HG03025 (cell line): ENCODE results near the gene LRRC3.

Experiments
- ATAC-seq: cut with Tn5 transposase; IDR thresholded peaks from one replicate; pipeline ENCODE4 v1.9.1; 2021; ENCODE audit warnings: mild to moderate bottlenecking, moderate library complexity; ENCODE audit not compliant: unreplicated experiment, low FRiP score

Gene LRRC3

GRCh38 chr21:44423941-44424607 lies 31.2 kb upstream of the LRRC3 start:
- no peak for ATAC-seq

DNA sequence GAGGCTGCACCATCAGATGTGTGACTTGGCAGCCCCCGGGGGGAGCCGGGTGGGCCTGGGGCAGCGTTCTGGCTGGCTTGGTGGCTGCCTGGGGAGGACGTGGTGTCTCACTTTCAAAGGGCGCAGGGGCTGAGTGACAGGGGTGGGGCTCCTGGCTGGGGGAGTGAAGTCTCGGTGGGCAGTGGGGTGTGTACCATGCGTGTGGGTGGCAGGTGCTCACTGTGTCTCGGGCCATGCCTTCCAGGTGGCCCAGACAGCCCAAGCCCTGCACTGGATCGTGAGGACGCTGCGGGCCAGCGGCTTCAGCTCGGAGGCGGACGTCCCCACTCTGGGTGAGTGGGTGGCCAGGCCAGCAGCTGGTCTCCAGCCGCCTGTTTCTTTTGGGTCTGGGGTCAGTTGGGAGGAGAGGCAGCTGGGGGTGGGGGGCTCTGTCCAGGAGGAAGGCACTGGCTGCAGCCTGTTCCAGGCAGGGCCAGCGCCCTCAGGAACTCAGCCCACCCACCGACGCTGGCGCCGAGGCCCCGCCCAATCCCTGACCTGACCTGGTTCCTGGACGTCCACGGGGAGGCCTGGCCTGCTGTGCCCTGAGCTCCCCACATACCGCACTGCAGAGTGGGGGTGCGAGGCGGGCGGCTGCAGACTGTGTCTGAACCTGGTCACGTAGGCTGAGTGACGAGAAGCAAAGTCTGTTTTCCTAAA lies 30.6 kb upstream of the LRRC3 start:
- no peak for ATAC-seq

- no peak for ATAC-seq
Measured at GRCh38 chr21:44425307-44425894, 29.9 kb upstream of the LRRC3 start.

GRCh38 chr21:44425895-44426662 lies 29.2 kb upstream of the LRRC3 start:
- ATAC-seq: no peak

DNA sequence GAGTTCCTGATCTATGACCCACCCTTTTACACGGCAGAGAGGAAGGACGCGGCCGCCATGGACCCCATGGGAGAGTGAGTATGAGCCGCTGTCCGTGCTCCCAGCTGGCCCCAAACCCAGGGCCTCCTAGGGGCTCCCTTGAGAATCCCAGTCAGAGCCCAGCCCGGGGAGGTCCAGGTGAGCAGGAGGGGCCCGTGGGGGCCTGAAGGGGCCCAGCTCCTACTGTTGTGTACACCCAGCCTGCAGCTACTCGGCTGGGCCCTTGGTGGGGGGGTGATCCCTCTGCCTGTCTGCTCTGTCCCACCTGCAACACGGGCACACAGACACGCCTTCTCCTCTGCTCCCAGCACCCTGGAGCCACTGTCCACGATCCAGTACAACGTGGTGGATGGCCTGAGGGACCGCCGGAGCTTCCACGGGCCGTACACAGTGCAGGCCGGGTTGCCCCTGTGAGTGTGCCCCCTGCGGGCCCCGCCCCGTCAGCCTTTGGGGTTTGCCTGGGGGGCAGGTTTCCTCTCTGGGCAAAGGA lies 28.6 kb upstream of the LRRC3 start:
- ATAC-seq: no peak

- ATAC-seq: no peak
Measured at GRCh38 chr21:44427241-44428120, 27.8 kb upstream of the LRRC3 start.

GRCh38 chr21:44428281-44428960 lies 26.9 kb upstream of the LRRC3 start:
- no peak for ATAC-seq

- no peak for ATAC-seq
Measured at GRCh38 chr21:44429894-44430293, 25.4 kb upstream of the LRRC3 start.

GRCh38 chr21:44431300-44431699 lies 24.0 kb upstream of the LRRC3 start:
- no peak for ATAC-seq

DNA sequence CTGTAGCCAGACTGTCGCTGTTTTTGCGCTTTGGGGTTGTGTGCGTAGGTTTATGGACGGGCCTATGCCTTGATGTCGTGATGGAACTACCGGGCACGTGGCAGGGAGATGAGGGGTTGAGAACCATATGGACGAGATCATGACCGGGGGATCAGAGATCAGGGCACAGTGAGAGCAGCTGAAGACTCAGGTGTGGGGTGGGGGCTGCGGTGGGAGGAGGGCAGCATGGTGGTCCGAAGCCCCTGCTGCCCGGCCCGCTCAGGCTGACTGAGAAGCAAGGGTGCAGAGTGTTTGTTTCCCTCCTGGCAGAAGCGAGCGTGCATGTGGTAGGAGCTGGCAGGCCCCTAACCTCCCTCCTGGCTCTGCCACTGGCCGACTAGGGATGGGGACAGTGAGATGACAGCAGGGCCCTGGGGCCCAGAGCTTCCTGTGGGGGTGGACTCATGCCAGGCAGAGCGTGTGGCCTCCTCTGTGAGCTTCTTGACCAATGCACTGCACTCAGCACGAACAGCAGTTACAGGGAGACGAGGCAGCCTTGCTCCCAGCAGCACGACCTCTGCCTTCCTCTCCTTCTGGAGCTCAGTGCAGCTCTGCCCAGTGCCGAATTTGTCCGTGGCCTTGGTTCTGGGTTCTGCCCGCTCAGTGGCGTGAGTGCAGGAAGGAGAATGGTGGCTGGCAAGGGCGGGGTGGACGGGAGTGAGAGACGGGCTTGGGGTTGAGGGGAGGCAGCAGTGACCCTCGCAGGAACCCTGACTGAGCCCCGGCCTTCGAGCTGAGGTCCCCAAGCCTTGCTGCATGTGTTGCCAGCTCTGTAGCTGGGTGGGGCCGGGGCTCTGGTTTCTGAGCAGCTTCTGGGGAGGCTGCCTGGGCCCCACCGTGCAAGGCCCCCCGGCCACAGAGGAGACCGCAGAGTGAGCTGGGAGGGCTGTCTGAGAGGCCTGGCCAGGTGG lies 22.2 kb upstream of the LRRC3 start:
- ATAC-seq: no peak

GRCh38 chr21:44433791-44434567 lies 21.3 kb upstream of the LRRC3 start:
- no peak for ATAC-seq

- no peak for ATAC-seq
Measured at GRCh38 chr21:44434568-44434925, 20.8 kb upstream of the LRRC3 start.

DNA sequence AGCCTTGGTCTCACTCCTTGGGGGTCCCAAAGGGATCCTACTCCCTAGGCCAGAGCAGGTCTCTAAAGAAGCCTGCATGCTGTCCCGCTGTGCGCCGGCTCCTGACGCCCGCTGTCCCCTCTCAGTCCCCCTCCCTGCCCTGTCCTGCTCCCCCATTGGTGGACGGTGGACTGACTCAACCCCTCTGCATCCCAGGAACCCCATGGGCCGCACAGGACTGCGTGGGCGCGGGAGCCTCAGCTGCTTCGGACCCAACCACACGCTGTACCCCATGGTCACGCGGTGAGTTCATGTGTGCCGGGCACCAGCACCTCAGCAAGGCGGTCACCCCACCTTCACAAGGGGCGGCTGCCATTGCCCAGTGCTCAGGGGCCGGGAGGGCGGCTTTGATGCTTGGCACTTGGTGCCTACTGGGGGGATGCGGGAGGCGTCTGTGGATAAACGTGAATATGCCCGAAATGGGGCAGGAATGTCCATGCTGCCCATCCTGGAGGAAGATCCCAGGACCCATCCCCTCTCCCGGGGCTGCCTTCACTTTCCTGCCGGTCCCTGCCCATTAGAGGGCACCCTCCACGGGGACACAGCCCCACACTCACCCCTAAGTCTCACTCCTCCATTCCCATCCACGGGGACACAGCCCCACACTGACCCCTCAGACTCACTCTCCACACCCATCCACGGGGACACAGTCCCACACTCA lies 20.2 kb upstream of the LRRC3 start:
- no peak for ATAC-seq

DNA sequence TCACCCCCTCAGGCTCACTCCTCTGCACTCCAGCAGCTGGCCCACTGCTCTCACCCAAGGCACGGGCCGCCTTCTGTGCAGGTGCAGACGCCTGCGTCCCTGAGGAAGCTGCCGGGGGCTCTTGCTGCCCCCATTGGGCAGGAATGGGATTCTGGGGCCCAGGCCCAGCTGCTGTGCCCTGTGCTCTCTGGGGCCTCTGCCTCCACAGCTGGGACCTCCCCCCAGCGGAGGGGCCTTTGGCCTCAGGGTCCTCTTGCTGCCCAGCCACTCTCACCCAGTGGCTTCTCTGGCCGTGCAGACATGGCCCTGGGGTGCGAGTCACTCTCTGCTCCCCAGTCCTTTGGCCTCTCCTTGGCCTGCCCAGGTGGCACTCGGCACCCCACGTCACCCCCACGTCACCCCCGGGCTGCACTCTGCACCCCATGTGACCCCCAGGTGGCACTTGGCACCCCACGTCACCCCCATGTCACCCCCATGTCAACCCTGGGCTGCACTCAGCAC lies 19.1 kb upstream of the LRRC3 start:
- ATAC-seq: no peak

GRCh38 chr21:44436958-44437357 lies 18.4 kb upstream of the LRRC3 start:
- no peak for ATAC-seq

DNA sequence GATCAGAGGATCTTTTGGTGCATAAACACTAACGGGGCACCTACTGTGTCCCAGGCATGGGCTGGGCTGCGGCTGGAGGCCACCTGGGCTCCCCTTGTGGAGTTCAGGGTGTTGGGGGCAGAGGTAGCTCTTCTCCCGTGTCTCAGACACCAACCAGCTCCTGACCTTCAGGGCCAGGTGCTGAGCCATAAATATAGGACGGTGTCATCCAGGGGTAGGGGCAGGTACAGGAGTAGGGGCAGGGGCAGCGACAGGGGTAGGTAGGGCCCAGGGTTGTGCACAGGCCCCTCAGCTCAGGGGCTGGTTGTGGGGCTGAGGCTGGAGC lies 18.0 kb upstream of the LRRC3 start:
- no peak for ATAC-seq
